ENCODE measurements around the gene NGFR. TPM values are rescaled to one million over a fixed set of nuclear protein-coding genes. Genes with fewer than 3 reads are reported as not detected.

NGFR gene, protein sequence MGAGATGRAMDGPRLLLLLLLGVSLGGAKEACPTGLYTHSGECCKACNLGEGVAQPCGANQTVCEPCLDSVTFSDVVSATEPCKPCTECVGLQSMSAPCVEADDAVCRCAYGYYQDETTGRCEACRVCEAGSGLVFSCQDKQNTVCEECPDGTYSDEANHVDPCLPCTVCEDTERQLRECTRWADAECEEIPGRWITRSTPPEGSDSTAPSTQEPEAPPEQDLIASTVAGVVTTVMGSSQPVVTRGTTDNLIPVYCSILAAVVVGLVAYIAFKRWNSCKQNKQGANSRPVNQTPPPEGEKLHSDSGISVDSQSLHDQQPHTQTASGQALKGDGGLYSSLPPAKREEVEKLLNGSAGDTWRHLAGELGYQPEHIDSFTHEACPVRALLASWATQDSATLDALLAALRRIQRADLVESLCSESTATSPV
- 10 to 100 TPM in 3 of 4 donors, 1 to 10 TPM in 1; 3.0 to 40.5 (median 19.1) TPM for total RNA-seq

DNA sequence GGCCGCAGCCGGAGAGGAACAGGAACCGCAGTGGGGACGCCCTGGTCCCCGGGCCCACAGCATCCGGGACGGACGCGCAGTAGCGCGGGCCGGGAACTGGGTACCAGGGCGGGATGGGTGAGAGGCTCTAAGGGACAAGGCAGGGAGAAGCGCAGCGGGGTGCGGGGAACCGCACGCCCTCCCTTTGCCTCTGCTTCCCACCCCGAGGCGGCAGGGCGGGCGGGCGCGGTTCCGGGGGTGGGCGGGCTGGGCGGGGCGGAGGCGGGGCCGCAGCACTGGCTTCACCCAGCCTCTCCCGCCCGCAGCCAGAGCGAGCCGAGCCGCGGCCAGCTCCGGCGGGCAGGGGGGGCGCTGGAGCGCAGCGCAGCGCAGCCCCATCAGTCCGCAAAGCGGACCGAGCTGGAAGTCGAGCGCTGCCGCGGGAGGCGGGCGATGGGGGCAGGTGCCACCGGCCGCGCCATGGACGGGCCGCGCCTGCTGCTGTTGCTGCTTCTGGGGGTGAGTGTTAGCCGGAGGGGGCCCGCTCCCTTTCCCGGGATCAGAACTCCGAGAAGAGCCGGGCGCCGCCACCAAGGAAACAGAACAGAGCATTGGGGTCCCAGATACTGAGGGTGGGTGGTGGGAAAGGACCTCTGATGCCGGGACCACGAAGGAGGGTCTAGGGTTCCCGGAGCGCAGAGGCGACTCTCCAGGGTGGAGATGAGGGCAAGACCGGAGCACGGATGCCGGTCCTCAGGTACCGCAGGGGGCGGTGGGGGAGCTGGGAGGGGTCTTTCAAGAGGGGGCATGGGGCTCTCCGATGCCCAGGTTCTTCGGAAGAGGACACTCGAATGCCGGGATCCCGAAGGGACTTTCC is at the start of gene NGFR:
Gene NGFR (plus strand): TSS at position 308 of the 856 bp plus-strand sequence. CDS start 125 bp downstream, at position 433.
- H3K4me3 ChIP-seq (ENCODE audit: low read depth, poor library complexity, severe bottlenecking) = peak within 1 kb of the TSS; percentile 27
- WGBS, 2 donors = 0% methylated on average over 31 to 47 of the region's 79 CpGs
- no peak for DNase-seq (ENCODE audit: low spot score in 2 of 2)
- TF ChIP-seq POLR2A (IDR thresholded peaks at IDR 0.05) = no peak
- TF ChIP-seq, protein P1, sequence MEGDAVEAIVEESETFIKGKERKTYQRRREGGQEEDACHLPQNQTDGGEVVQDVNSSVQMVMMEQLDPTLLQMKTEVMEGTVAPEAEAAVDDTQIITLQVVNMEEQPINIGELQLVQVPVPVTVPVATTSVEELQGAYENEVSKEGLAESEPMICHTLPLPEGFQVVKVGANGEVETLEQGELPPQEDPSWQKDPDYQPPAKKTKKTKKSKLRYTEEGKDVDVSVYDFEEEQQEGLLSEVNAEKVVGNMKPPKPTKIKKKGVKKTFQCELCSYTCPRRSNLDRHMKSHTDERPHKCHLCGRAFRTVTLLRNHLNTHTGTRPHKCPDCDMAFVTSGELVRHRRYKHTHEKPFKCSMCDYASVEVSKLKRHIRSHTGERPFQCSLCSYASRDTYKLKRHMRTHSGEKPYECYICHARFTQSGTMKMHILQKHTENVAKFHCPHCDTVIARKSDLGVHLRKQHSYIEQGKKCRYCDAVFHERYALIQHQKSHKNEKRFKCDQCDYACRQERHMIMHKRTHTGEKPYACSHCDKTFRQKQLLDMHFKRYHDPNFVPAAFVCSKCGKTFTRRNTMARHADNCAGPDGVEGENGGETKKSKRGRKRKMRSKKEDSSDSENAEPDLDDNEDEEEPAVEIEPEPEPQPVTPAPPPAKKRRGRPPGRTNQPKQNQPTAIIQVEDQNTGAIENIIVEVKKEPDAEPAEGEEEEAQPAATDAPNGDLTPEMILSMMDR (IDR thresholded peaks at IDR 0.05) = no peak
- intact Hi-C loops (cut with DNase I; ENCODE audit: low total_unique reads) = loop anchor here (5.0 to 10.0 kb wide), 3 partner anchors 52 to 1388 kb away; partner anchors contain the start of gene SNX11

DNA sequence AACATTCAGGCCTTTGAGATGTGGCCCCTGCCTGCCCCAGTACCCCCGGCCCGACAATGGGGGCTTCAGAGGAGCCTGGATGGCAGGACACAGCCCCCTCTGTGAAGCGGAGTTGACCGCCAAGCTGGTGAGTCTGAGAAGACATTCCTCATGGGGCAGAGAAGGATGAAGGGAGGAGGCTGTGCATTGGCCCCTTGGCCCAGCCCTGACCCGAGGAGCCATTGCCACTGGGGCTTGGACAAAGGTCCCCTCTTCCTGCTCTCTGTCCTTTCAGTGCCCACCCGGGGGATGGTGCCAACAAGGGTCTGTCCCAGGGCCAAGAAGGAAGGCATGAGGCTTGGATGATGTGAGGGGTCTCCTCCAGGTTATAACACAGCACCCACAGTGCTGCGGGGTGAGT is 49.5 kb upstream of the NGFR start:
- no peak for DNase-seq (ENCODE audit: low spot score in 2 of 2)
- 82 to 89% methylated on average over 7 of the region's 7 CpGs for WGBS, 2 donors
- TF ChIP-seq, protein P1 (IDR thresholded peaks at IDR 0.05) = no peak
- TF ChIP-seq POLR2A (IDR thresholded peaks at IDR 0.05) = no peak
- intact Hi-C loops (cut with DNase I; ENCODE audit: low total_unique reads) = loop anchor here (10.0 kb wide), 1 partner anchor 109 kb away; no protein-coding TSS in a partner anchor
- no peak overlapping the region for H3K4me3 ChIP-seq (ENCODE audit: low read depth, poor library complexity, severe bottlenecking)

DNA sequence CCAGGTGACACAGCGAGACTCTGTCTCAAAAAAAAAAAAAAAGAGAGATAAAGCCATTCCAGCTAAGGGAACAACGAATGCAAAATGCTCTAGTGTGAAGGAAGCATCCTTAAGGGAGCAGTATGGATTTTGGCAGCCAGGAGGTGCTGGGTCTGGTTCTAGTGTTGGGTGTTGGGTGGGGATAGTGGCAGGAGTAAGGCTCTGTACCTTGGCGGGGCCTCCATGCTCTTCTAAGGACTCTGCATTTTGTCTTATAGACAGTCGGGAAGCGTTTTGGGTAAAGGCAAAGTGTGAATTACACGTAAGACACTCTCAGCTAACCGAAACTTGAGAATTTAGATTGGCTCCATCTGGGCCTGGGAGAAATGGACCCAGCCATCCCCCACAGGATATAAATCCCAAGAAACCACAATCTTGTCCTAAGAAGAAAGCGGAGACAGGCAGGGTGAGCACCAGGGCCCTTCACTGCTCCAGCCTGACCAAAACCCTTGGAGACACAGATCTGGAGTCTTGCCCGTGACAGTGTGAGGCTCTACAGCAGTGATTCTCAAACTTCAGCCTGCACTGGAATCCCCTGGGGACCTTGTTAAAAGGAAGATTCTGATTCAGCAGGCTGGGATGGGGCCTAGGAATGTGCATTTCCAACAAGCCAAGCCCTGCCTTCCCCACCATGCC is 47.3 kb upstream of the NGFR start:
- WGBS, 2 donors = 84 to 88% methylated on average over 9 of the region's 9 CpGs
- intact Hi-C loops (cut with DNase I; ENCODE audit: low total_unique reads) = loop anchor here (10.0 kb wide), 1 partner anchor 107 kb away; no protein-coding TSS in a partner anchor

DNA sequence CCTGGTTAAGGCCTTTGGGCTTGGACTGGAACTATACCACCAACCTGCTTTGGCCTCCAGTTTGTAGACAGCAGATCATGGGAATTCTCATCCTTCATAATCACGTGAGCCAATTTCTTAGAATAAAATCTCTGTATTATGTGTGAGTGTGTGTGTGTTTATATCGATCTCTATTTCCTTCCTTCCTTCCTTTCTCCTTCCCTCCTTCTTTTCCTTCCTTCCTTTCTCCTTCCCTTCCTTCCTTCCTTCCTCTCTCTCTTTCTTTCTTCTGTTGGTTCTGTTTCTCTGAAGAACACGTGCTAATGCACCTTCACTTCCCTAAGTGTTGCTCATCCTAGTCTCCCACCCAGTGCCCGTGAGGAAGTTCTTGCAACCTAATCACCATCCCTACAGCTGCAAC is 44.9 kb upstream of the NGFR start:
- TF ChIP-seq, protein P1 (IDR thresholded peaks at IDR 0.05) = no peak
- TF ChIP-seq POLR2A (IDR thresholded peaks at IDR 0.05) = no peak
- WGBS, 2 donors = 77 to 81% methylated on average over 4 of the region's 4 CpGs
- H3K4me3 ChIP-seq (ENCODE audit: low read depth, poor library complexity, severe bottlenecking) = no peak overlapping the region
- intact Hi-C loops (cut with DNase I; ENCODE audit: low total_unique reads) = no loop called here
- no peak for DNase-seq (ENCODE audit: low spot score in 2 of 2)

More for the DNA sequence above, 47.3 kb upstream of the NGFR start:
- TF ChIP-seq, protein P1 (IDR thresholded peaks at IDR 0.05) = no peak
- TF ChIP-seq POLR2A (IDR thresholded peaks at IDR 0.05) = no peak
- no peak for DNase-seq (ENCODE audit: low spot score in 2 of 2)
- H3K4me3 ChIP-seq (ENCODE audit: low read depth, poor library complexity, severe bottlenecking) = no peak overlapping the region

DNA sequence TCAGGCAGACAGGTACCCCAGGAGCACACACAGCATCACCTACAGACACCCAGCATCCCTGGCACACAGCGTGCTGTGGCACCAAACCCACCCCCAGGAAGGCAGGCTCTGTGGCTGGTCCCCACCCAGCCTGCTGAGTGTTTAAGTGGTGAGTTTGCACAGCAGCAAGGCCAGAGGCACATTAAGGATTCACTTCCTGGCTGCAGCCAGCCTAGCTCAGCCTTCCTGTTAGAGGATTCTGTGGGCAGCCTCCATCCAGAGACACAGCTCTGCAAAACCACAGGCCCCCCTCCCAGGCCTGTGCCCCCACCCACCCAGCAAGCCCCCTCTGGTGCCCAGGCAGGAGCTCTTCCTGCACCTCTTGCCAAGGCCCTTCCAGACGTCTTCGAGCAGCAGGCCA is 44.4 kb upstream of the NGFR start:
- intact Hi-C loops (cut with DNase I; ENCODE audit: low total_unique reads) = no loop called here
- no peak for DNase-seq (ENCODE audit: low spot score in 2 of 2)
- WGBS, 2 donors = 55% methylated on average over 2 of the region's 3 CpGs; no CpG with 5 or more reads in 1 of the 2 donors
- H3K4me3 ChIP-seq (ENCODE audit: low read depth, poor library complexity, severe bottlenecking) = no peak overlapping the region
- TF ChIP-seq, protein P1 (IDR thresholded peaks at IDR 0.05) = no peak
- TF ChIP-seq POLR2A (IDR thresholded peaks at IDR 0.05) = no peak

Data from lower leg skin (tissue), 4 donors.